ENCODE measurements around the gene RNF26.
A peak's percentile ranks its signal among the peaks of the same experiment; 100 is the strongest.

The RNF26 gene

DNA sequence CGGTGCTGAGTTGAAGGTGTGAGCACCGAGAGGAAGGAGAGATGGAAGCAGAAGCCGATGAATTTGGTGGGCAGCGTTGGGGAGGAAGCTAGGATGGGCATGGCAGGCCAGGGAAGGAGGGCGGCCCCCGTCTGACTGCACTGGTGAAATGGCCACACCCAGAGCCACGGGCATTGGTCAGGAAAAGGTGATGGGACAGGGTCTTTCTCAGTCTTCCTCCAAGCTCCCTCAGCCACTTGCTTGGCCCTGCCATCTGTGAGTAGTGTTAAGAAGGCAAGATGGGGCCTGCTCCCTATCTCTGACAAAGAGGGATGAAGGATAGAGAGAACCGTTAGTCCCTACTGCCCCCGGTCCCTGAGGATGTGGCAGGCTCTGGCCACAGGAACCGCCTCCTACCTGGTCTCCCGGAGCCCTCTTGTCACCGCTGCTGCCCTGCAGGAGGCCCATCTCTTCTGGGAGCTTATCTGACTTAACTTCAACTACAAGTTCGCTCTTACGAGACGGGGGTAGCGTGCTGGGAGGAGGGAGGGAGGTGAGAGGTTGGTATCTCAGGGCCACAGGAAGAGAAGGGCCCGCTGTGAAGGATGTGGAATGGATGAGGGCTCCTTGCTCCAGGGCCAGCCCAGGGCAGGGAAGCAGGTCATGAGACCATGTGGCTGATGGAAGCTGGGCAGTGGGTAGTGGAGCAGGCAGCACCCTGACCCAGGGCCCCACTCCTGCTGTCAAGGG, 24.2 kb upstream of the RNF26 start:
- no peak for DNase-seq (ENCODE audit: low read depth, low spot score)
- ChIA-PET CTCF (interaction anchor here (0.9 to 14.7 kb wide), 4 partner anchors 13 to 164 kb away, joined by 3 to 150 read pairs (median 4); partner anchors contain the start of gene C1QTNF5), POLR2A (no interaction called here)
- TF ChIP-seq, protein P1, sequence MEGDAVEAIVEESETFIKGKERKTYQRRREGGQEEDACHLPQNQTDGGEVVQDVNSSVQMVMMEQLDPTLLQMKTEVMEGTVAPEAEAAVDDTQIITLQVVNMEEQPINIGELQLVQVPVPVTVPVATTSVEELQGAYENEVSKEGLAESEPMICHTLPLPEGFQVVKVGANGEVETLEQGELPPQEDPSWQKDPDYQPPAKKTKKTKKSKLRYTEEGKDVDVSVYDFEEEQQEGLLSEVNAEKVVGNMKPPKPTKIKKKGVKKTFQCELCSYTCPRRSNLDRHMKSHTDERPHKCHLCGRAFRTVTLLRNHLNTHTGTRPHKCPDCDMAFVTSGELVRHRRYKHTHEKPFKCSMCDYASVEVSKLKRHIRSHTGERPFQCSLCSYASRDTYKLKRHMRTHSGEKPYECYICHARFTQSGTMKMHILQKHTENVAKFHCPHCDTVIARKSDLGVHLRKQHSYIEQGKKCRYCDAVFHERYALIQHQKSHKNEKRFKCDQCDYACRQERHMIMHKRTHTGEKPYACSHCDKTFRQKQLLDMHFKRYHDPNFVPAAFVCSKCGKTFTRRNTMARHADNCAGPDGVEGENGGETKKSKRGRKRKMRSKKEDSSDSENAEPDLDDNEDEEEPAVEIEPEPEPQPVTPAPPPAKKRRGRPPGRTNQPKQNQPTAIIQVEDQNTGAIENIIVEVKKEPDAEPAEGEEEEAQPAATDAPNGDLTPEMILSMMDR (IDR thresholded peaks at IDR 0.05; ENCODE audit: insufficient read depth, low read length, missing control alignments) = no peak
- no peak overlapping the region for H3K4me3 ChIP-seq (ENCODE audit: low read depth, low read length)

DNA sequence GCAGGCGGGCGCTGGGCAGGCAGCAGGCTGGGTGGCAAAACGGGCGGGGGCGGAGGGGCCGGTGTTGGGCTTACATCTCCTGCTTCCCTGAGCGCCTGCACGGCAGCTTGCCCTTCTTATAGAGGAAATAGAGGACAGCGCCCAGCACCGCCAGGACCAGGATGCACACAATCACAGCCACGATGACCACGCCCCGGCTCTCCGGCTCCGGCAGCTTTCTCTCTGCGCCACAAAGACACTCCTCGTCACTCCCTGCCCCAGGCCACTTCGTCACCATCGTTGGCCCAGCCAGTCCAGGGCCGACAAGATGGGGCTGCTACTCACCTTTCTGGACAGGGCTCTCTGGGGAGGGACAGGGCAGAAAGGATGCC, 23.7 kb upstream of the RNF26 start:
- POLR2A ChIA-PET = no interaction called here
- no peak for DNase-seq (ENCODE audit: low read depth, low spot score)
- no peak overlapping the region for H3K4me3 ChIP-seq (ENCODE audit: low read depth, low read length)
- CTCF ChIA-PET = interaction anchor here (14.7 kb wide), 1 partner anchor 13 kb away, joined by 150 read pairs; no protein-coding TSS in a partner anchor
- TF ChIP-seq, protein P1 (IDR thresholded peaks at IDR 0.05; ENCODE audit: insufficient read depth, low read length, missing control alignments) = no peak

DNA sequence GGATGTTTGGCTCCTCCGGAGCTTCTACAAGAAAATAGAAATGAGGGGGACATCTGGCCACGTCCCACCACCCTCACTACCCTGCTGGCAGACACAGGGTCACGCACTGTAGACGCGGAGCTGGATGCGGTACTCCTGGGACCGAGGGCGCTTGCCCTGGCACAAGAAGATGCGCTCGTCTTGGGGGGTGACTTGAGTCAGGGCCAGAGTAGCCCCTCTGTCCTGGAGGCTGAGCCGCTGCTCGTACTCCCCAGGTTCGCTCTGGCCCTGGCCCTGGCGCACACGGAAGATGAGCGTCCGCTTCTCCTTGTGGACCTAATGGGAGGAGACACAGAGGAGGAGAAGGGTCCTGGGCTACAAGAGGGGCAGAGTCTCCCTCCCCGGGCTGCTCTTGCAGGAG, 19.6 kb upstream of the RNF26 start:
- peak overlapping the region; percentile 73 for H3K4me3 ChIP-seq (ENCODE audit: low read depth, low read length)
- TF ChIP-seq, protein P1 (IDR thresholded peaks at IDR 0.05; ENCODE audit: insufficient read depth, low read length, missing control alignments) = no peak
- ChIA-PET POLR2A (no interaction called here), CTCF (interaction anchor here (1.3 to 14.7 kb wide), 6 partner anchors 7 to 159 kb away, joined by 3 to 150 read pairs (median 20); partner anchors contain the start of gene CBL)
- DNase-seq (ENCODE audit: low read depth, low spot score) = no peak

DNA sequence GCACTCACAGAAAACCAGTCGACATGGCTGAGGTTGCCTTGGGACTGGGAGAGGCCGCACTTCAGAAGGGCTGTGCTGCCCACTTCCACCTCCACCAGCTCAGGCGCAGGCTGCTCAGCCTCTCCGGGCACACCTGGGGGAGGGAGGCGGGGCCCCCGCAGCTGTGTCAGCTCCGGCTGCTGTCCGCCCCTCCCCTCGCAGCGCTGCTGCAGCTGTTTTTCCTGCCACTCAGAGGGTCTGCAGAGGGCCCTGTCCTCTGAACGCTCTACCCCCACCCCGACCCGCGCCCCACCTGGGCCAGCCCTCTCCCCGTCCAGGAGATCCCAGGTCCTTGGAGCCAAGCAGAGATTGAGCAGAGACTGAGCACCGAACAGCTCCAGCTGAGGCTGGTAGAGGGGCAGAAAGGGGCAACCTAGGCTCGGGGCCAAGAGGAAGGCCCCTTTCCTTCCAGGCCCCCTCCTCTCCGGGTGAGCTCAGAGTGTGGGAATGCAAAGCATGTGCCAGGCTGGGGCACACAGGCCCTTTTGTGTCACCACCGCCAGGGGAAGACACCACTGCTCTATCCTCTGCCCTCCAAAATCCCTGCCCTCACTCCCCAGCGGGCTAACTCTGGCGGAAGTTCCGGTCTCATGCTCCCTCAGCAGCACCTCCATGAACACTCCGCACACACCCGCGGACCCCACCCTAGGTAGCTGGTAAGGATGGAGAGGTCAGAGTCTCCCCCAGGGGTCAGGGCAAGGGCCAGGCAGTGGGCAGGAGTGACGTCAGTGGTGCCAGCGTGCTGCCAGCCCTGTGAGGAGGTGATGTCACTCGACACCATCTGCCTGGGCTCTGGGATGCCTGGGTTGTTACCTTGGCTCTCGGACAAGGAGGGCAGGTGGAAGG, 19.0 kb upstream of the RNF26 start:
- ChIA-PET CTCF (interaction anchor here (1.1 to 14.7 kb wide), 10 partner anchors 8 to 159 kb away, joined by 3 to 150 read pairs (median 4); partner anchors contain the start of gene CBL), POLR2A (interaction anchor here (1.1 kb wide), 1 partner anchor 220 kb away, joined by 3 read pairs; a partner anchor contains a TSS)
- DNase-seq (ENCODE audit: low read depth, low spot score) = no peak
- TF ChIP-seq, protein P1 (IDR thresholded peaks at IDR 0.05; ENCODE audit: insufficient read depth, low read length, missing control alignments) = peak; percentile 30
- H3K4me3 ChIP-seq (ENCODE audit: low read depth, low read length) = peak overlapping the region; percentile 73

DNA sequence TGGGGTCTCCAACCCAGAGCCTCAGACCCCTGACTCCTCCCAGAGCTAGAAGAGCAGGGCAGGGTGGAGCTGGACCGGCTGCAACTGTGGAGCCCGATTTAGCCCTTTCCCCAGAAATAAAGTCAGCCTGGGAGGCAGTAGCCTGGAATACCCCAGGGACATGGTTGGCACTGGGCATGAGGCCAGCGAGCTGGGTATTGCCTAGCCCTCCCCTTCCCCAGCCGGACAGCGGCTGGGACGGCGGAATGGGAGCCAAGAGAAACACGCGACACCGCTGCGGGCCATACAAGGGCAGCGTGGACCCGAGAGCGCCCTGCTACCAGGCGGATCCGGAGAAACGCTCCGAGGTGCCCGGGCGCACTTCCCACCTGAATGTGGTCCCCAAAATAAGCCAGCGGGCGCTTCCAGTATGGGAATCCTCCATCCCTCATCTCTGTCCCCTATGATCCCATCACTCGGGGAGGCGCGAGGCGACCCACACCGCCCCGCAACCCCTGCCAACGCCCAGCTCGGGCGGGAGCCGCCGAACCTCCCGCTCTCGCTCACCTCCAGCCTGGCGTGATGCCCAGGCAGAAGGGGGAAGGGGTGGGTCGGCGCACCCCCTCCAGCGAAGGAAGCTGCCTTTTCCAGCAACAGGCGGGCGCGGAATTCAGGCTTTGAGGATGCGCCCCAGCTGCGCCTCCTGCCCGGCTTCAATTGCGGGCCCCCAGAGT, 18.2 kb upstream of the RNF26 start:
- DNase-seq (ENCODE audit: low read depth, low spot score) = no peak
- peak overlapping the region; percentile 73 for H3K4me3 ChIP-seq (ENCODE audit: low read depth, low read length)
- TF ChIP-seq, protein P1 (IDR thresholded peaks at IDR 0.05; ENCODE audit: insufficient read depth, low read length, missing control alignments) = no peak
- ChIA-PET POLR2A (interaction anchor here (0.9 to 1.1 kb wide), 2 partner anchors 209 to 221 kb away, joined by 3 read pairs; partner anchors contain the start of gene C2CD2L), CTCF (interaction anchor here (0.9 to 14.7 kb wide), 11 partner anchors 7 to 159 kb away, joined by 3 to 150 read pairs (median 4); partner anchors contain the start of gene CBL)

Data from AG04449 (cell line).